ENCODE results near the gene KDM3A. TPM values are rescaled to one million over a fixed set of nuclear protein-coding genes. Genes with fewer than 3 reads are reported as not detected.
"Not testable (repeated sequence)": the region's sequence is repeated elsewhere in the genome, so short reads cannot be mapped to it uniquely, and the experiment has no call there.

The KDM3A gene
- total RNA-seq, 1 donor from 2014 or later = 29.5 TPM

DNA sequence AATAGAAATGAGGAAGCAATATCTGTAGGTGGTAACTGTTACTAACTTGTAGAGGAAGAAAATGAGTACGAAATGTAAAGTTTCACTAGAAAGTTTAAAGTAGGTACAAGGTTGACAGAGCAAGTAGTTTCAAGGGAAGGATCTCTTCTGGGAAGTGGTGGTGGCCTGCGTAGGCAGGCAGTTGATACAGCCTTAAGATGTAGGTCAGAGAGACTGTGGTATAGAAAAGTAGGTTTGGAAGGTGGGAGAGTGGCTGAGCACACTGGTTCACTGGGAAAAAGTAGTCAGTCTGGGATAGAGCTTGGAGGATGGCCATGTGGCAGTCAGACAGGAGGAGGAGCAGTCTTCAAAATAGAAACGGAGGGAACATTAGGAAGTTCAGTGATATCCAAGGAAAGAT lies 23.5 kb downstream of the KDM3A start:
- no peak for DNase-seq (ENCODE audit: missing footprints)
- intact Hi-C loops (cut with DNase I) = no loop called here

DNA sequence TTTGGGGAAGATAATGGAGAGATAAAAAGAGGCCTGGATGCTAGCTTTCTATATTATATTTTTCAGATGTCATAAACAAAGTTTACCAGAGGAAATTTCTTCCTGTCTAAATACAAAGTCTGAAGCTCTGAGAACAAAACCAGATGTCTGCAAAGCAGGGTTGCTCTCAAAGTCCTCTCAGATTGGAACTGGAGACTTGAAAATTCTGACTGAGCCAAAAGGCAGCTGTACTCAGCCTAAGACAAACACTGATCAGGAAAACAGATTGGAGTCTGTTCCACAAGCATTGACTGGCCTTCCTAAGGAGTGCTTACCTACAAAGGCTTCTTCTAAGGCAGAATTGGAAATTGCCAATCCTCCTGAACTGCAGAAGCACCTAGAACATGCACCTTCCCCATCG lies 25.1 kb downstream of the KDM3A start:
- ATAC-seq = no peak
- intact Hi-C loops (cut with DNase I) = no loop called here
- no peak for DNase-seq (ENCODE audit: missing footprints)

More for the DNA sequence above, 23.5 kb downstream of the KDM3A start:
- peak; percentile 71 for ATAC-seq

- DNase-seq (ENCODE audit: missing footprints) = no peak
- ATAC-seq = no peak
- intact Hi-C loops (cut with DNase I) = no loop called here
Observed at GRCh38 chr2:86468162-86469033, 27.2 kb downstream of the KDM3A start.

- intact Hi-C loops (cut with DNase I) = no loop called here
- ATAC-seq = no peak
- no peak for DNase-seq (ENCODE audit: missing footprints)
Observed at GRCh38 chr2:86470890-86471289, 29.7 kb downstream of the KDM3A start.

GRCh38 chr2:86471637-86472036 lies 30.5 kb downstream of the KDM3A start:
- ATAC-seq = no peak
- intact Hi-C loops (cut with DNase I) = no loop called here
- DNase-seq (ENCODE audit: missing footprints) = no peak

DNA sequence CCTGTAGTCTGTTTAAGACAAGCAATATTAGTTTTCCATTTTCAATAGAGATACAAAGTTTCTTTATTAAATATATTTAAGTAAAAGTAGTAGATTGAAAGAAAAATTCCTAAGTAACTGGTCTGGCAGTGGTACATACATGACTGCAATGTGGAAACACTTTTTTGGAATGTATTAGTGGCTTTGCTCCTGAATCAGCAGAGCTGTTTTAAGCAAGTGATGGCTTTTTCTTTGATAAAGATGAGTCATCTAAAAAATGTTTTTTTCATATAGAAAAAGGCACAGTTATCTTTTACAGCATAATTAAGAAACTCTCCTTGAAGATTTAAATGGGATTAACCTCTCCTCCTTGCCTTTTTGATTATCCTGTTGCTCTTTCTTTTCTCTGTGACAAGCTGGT lies 34.9 kb downstream of the KDM3A start:
- no peak for DNase-seq (ENCODE audit: missing footprints)
- intact Hi-C loops (cut with DNase I) = no loop called here
- ATAC-seq = no peak

- intact Hi-C loops (cut with DNase I) = no loop called here
- ATAC-seq (no peak), DNase-seq (ENCODE audit: missing footprints) (no peak)
Observed at GRCh38 chr2:86476918-86477317, 35.7 kb downstream of the KDM3A start.

DNA sequence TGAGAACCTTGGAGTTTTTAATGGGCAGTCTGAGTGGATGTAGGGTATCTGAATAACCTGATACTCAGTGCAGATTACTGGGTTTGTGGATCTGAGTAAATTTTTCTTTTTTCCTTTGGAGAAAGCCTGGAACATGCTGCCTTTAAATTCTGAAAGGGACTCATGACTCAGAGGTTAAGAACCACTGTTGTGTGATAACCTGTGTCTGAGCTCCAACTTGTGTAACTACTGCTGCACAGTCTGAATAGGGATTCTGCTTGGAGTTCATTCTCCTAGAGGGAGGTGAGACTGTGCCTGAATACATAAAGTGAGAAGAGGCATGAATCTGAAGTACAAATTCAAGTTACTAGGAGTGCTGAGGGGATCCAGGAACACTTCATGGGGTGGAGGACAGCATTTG lies 36.2 kb downstream of the KDM3A start:
- ATAC-seq (no peak), DNase-seq (ENCODE audit: missing footprints) (no peak)
- intact Hi-C loops (cut with DNase I) = no loop called here

DNA sequence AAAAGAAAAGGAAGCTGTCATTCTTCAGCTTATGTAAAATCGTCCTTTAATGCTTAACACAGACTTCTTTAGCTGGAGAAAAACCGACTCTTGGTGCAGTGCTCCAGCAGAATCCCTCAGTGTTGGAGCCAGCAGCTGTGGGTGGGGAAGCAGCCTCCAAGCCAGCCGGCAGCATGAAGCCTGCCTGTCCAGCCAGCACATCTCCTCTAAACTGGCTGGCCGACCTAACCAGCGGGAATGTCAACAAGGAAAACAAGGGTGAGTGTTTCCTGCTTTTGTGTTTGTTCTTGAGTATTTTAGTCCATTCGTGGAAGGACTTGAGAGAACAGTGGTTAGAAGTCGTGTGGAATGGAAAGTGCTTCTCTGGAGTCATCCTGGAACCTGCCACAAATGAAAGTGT lies 38.9 kb downstream of the KDM3A start:
- ATAC-seq (peak; percentile 83), DNase-seq (ENCODE audit: missing footprints) (peak; percentile 71)
- intact Hi-C loops (cut with DNase I) = no loop called here

GRCh38 chr2:86482034-86482433 lies 40.9 kb downstream of the KDM3A start:
- intact Hi-C loops (cut with DNase I) = no loop called here
- no peak for DNase-seq (ENCODE audit: missing footprints)
- no peak for ATAC-seq

DNA sequence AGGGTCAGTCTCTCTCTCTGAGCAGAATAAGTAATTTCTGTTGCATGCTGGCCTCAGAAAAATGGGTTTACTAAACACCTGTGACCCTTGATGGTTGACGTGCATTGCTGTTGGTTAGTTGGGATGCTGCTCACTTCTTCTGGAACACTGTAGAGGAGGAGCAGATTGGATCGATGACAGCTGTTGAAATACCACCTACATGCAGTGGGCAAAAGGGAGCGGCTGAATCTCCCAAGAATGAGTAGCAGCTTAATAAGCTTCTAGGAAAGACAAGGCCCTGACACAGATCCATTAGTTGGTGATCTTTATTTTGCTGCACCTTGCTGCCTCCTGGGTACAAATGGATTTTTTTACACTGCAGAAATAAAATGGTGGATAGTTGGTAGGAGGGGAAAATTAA lies 43.2 kb downstream of the KDM3A start:
- intact Hi-C loops (cut with DNase I) = no loop called here
- no peak for ATAC-seq
- DNase-seq (ENCODE audit: missing footprints) = no peak

GRCh38 chr2:86485103-86485502 lies 43.9 kb downstream of the KDM3A start:
- intact Hi-C loops (cut with DNase I) = loop anchor here (5.0 kb wide), 1 partner anchor 43 kb away; the partner anchor contains the start of gene KDM3A
- ATAC-seq (no peak), DNase-seq (ENCODE audit: missing footprints) (no peak)

DNA sequence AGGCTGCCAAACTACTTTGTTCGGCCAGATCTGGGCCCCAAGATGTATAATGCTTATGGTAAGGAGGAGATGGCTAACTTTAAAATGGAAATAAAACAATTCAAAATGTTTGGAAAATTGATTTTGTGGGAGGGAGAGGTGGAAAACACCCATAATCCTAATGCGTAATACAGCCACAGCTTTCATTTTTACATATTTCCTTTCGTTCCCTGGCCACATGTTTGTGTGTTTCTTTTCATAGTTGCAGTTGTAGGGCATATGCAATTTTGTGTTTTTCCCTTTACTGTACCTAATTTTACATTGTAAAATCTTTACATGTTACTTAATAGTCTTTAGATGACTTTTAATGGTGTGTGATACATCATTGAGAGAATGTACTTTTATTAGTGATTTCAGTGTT lies 44.6 kb downstream of the KDM3A start:
- intact Hi-C loops (cut with DNase I) = loop anchor here (5.0 kb wide), 1 partner anchor 44 kb away; the partner anchor contains the start of gene KDM3A
- ATAC-seq = no peak
- no peak for DNase-seq (ENCODE audit: missing footprints)

GRCh38 chr2:86487062-86487461 lies 45.9 kb downstream of the KDM3A start:
- intact Hi-C loops (cut with DNase I) = loop anchor here (5.0 kb wide), 1 partner anchor 45 kb away; the partner anchor contains the start of gene KDM3A
- no peak for ATAC-seq
- DNase-seq (ENCODE audit: missing footprints) = no peak

DNA sequence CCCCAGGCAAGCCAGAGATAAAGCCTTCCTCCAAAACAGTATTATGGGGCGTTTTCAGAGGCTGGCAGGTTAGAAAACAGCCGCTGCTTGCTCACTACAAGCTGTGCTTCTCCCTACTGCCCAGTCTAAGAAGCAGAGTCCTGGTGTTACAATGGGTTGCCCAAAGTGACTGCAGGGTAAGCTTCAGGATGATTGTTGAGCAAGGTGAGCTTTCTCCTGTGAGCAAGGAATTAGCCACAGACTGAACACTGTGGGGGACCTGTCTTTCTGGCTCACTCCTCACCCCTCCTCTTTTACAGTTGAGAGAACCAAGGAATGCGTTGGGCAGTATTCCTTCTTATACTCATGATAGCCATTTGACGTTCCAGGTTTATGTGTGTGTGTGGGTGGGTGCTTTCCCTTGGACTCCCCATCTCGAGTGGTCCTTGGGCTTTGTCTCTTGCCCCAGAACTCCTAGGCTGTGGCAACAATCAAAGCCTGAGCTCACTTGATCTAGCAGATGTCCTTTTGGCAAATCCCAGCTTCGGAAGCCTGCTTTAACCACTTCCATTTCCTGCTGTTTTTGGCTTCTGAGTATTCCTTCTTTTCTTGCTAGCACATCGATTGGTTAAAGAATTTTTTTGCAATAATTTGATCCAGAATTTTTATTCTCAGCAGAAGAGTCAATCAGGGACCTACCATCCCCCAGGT lies 47.5 kb downstream of the KDM3A start:
- intact Hi-C loops (cut with DNase I) = loop anchor here (5.0 kb wide), 1 partner anchor 46 kb away; the partner anchor contains the start of gene KDM3A
- no peak for ATAC-seq
- no peak for DNase-seq (ENCODE audit: missing footprints)

DNA sequence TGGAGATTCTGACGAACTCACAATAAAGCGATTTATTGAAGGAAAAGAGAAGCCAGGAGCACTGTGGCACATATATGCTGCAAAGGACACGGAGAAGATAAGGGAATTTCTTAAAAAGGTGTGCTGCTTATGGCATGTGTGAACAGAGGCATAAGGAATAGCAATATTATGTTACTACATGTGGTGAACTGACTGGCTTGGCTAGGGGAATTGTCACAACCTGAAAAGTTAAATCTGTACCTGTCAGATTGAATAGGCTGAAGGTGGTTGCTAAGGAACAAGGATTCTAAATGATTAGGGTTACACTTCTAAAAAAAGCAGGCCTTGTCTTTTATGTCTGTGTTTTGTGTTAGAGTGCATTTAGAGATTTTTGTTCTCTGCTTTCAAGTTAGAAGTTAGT lies 48.4 kb downstream of the KDM3A start:
- ATAC-seq (no peak), DNase-seq (ENCODE audit: missing footprints) (no peak)
- intact Hi-C loops (cut with DNase I) = loop anchor here (5.0 kb wide), 1 partner anchor 47 kb away; the partner anchor contains the start of gene KDM3A

- no peak for ATAC-seq
- intact Hi-C loops (cut with DNase I) = no loop called here
- no peak for DNase-seq (ENCODE audit: missing footprints)
Observed at GRCh38 chr2:86490245-86490644, 49.1 kb downstream of the KDM3A start.

DNA sequence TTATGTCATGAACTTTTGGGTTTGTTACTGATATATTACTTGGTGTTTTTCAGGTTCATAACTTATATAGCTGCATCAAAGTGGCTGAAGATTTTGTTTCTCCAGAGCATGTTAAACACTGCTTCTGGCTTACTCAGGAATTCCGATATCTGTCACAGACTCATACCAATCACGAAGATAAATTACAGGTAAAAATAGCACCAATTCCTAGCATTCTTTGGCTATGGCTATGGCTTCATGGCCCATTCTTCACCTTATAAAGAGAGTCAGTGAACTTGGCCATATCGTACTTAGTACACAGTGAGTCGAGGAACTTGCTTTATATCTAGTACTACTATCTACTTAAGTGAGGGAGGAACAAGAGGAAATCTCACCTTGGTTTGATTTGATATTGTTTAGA lies 49.9 kb downstream of the KDM3A start:
- ATAC-seq (no peak), DNase-seq (ENCODE audit: missing footprints) (no peak)
- intact Hi-C loops (cut with DNase I) = no loop called here

GRCh38 chr2:86492048-86492453 lies 50.9 kb downstream of the KDM3A start:
- ATAC-seq (no peak), DNase-seq (ENCODE audit: missing footprints) (no peak)
- intact Hi-C loops (cut with DNase I) = no loop called here

GRCh38 chr2:86496391-86496790 lies 55.2 kb downstream of the KDM3A start:
- ATAC-seq; intact Hi-C loops (cut with DNase I); DNase-seq (ENCODE audit: missing footprints): not testable (repeated sequence)

Measured in Right ventricle myocardium inferior (tissue), 1 donor.